HepG2 (cell line): Measurements from ENCODE around the gene AKR1A1. TPM values are rescaled to one million over a fixed set of nuclear protein-coding genes. Genes with fewer than 3 reads are reported as not detected.

Experiments used
- CHCHD3 ChIP-seq: sonication (generic); formaldehyde crosslinking; IDR thresholded peaks from 2 replicates; pipeline ENCODE4 v1.8.0; 2022; ENCODE audit warnings: mild to moderate bottlenecking, missing genetic modification reagents, moderate library complexity
- FOSL1 ChIP-seq: sonication (generic); formaldehyde crosslinking; IDR thresholded peaks from 2 replicates; pipeline ENCODE4 v1.9.0; 2021; ENCODE audit warnings: missing genetic modification reagents, borderline replicate concordance
- GFI1 ChIP-seq: sonication (generic); formaldehyde crosslinking; IDR thresholded peaks from 2 replicates; pipeline ENCODE4 v1.5.0; 2020; ENCODE audit warnings: missing genetic modification reagents, mild to moderate bottlenecking, borderline replicate concordance
- KAT2B ChIP-seq: fragments of 150-350 bp; IDR thresholded peaks from 2 replicates; pipeline ENCODE4 v1.6.1; 2014; ENCODE audit warnings: low read depth, low read length, borderline replicate concordance
- LCORL ChIP-seq, 2 experiments: fragments of 450-650 bp in 1 of 2; sonication (generic) in 1 of 2; formaldehyde crosslinking in 1 of 2; IDR thresholded peaks; 2 replicates each; pipeline versions ENCODE4 v1.5.0 to v1.6.1; 2017 to 2020; ENCODE audit warnings: antibody characterized with exemption in 1 of 2, missing genetic modification reagents in 1 of 2
- NAIF1 ChIP-seq: sonication (generic); formaldehyde crosslinking; IDR thresholded peaks from 2 replicates; pipeline ENCODE4 v1.5.0; 2020; ENCODE audit warnings: mild to moderate bottlenecking, missing genetic modification reagents, borderline replicate concordance
- NCOA5 ChIP-seq: sonication (generic); formaldehyde crosslinking; IDR thresholded peaks from 2 replicates; pipeline ENCODE4 v1.4.0; 2020; ENCODE audit warnings: missing genetic modification reagents
- NFIB ChIP-seq: sonication (generic); formaldehyde crosslinking; IDR thresholded peaks from 2 replicates; pipeline ENCODE4 v1.9.0; 2021; ENCODE audit warnings: missing genetic modification reagents, mild to moderate bottlenecking, borderline replicate concordance
- PCBP1 ChIP-seq: fragments of 200-400 bp; formaldehyde crosslinking; IDR thresholded peaks from 2 replicates; pipeline ENCODE4 v1.6.1; 2017; ENCODE audit warnings: mild to moderate bottlenecking, low read depth, low read length, borderline replicate concordance
- SNAPC5 ChIP-seq: sonication (generic); formaldehyde crosslinking; IDR thresholded peaks from 2 replicates; pipeline ENCODE4 v1.8.1; 2023; ENCODE audit warnings: mild to moderate bottlenecking, missing genetic modification reagents, borderline replicate concordance
- SP4 ChIP-seq: sonication (generic); formaldehyde crosslinking; IDR thresholded peaks from 2 replicates; pipeline ENCODE4 v1.8.1; 2023; ENCODE audit warnings: mild to moderate bottlenecking, missing genetic modification reagents
- SRF ChIP-seq: IDR thresholded peaks from 2 replicates; pipeline ENCODE4 v1.6.1; 2011; ENCODE audit warnings: mild to moderate bottlenecking, low read depth, low read length, moderate library complexity
- SSRP1 ChIP-seq: IDR thresholded peaks from 2 replicates; pipeline ENCODE4 v1.6.1; 2016; ENCODE audit warnings: control low read depth
- U2AF2 ChIP-seq: fragments of 200-400 bp; formaldehyde crosslinking; IDR thresholded peaks from 2 replicates; pipeline ENCODE4 v1.6.1; 2017; ENCODE audit warnings: low read depth, mild to moderate bottlenecking, low read length
- ZBTB44 ChIP-seq: sonication (generic); formaldehyde crosslinking; IDR thresholded peaks from 2 replicates; pipeline ENCODE4 v1.4.0; 2020; ENCODE audit warnings: missing genetic modification reagents
- ZBTB7A ChIP-seq: sonication (generic); formaldehyde crosslinking; IDR thresholded peaks from 2 replicates; pipeline ENCODE4 v1.8.0; 2022; ENCODE audit warnings: mild to moderate bottlenecking, missing genetic modification reagents
- ZNF142 ChIP-seq: sonication (generic); formaldehyde crosslinking; IDR thresholded peaks from 2 replicates; pipeline ENCODE4 v1.4.0; 2020; ENCODE audit warnings: missing genetic modification reagents
- ZNF296 ChIP-seq: sonication (generic); formaldehyde crosslinking; conservative IDR thresholded peaks from 2 replicates; pipeline ENCODE4 v1.5.0; 2020; ENCODE audit warnings: mild to moderate bottlenecking, missing genetic modification reagents
- ZNF383 ChIP-seq: sonication (generic); formaldehyde crosslinking; IDR thresholded peaks from 2 replicates; pipeline ENCODE4 v1.4.0; 2020; ENCODE audit warnings: missing genetic modification reagents, mild to moderate bottlenecking, borderline replicate concordance
- ZNF761 ChIP-seq: sonication (generic); formaldehyde crosslinking; conservative IDR thresholded peaks from 2 replicates; pipeline ENCODE4 v1.4.0; 2020; ENCODE audit warnings: mild to moderate bottlenecking, missing genetic modification reagents
- polyA plus RNA-seq, 8 experiments: library from polyadenylated mRNA; depleted of rRNA in 3 of 8; stranded (reverse) in 7 of 8; unstranded in 1 of 8; fragments of >200 nt; fragmentation: Illumina TruSeq in 4 of 8; extraction: Trizol in 4 of 8; gene quantifications; 2 replicates each; pipeline versions ENCODE4 v1.2.1 to v1.2.3, GENCODE V29; 2011 to 2016; ENCODE audit warnings: low read depth in 4 of 8, missing spikeins in 1 of 8, mixed read lengths in 1 of 8; ENCODE audit not compliant: insufficient read depth in 1 of 8
- total RNA-seq, 5 experiments: library from RNA; depleted of rRNA; stranded (reverse); fragments of >200 nt; fragmentation: Illumina TruSeq; extraction: Trizol; gene quantifications; 2 replicates each; pipeline ENCODE4 v1.2.3, GENCODE V29; 2016; ENCODE audit warnings: low read depth in 1 of 5

AKR1A1 gene
- total and polyA plus RNA-seq, 2 of the 13 experiments (the other 11 are each of a cell fraction or from before 2014, with no cell fraction given) = 181 to 217 TPM

DNA sequence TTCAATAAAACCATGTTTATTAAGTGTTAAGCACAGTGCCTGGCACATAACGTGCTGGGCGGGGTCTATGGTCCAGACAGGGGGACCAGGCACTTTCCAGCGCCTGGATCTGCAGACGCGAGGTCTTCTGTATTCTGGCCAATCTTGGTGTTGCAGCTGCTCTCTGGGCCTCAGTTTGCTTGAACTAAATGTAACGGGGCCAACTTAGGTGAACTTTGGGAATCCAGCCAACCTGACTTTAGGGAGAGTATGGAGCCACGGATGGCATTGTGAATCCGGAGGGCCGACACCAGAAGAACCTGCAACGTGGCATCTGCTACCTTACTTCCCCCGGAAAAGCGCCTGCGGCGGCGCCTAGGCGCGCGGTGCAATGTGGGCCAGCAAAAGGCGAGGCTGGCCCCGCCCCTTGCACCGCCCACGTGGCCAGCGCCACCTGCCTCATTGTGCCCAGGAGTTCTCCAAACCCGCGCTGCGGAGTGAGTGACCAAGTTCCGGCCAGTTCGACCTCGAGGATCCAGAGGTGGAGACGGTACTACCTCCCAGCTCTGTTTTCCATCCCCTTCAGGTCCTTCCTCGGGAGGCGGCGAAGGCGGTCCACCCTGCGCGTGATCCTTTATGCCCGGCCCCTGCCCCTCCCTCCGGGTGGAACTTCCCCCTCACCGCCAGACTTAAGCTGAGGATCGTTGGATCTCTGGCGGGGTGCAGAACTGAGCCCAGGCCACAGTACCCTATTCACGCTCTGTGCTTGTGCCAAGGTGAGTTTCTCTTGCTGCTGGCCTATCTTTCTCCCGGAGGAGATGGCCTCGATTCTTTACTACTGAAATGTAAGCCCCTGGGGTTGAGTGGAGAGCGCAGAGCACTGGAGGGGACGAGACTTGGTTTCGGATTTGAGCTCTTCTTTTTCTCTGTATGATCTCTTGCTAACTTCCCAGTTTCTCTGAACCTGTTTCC, at the start of gene AKR1A1 (continued):
- TF ChIP-seq NAIF1 (CRISPR knock-in tag) (peak; percentile 67; the same call in 1 of the 2 replicates), ZNF761 (CRISPR knock-in tag) (0 out of 2 replicates have a peak, but pooled peaks have one; percentile 42), NCOA5 (CRISPR knock-in tag) (no peak), KAT2B (no peak), FOSL1 (no peak), ZNF296 (peak; percentile 63; the same call in 1 of the 2 replicates), U2AF2 (no peak), LCORL (IDR thresholded peaks at IDR 0.05) (no peak), LCORL (CRISPR knock-in tag; IDR thresholded peaks at IDR 0.05) (peak; percentile 89), CHCHD3 (CRISPR knock-in tag) (peak; percentile 96; the same call in 1 of the 2 replicates), ZNF383 (CRISPR knock-in tag) (no peak), ZBTB44 (CRISPR knock-in tag) (no peak), SNAPC5 (CRISPR knock-in tag) (peak; percentile 81; the same call in 1 of the 2 replicates), ZBTB7A (CRISPR knock-in tag) (no peak; the same call in 1 of the 2 replicates), NFIB (CRISPR knock-in tag) (no peak), SRF (no peak), SP4 (CRISPR knock-in tag) (peak; percentile 92), SSRP1 (no peak), ZNF142 (CRISPR knock-in tag) (peak; percentile 39; the same call in 1 of the 2 replicates), GFI1 (peak; percentile 81), PCBP1 (no peak; the same call in 1 of the 2 replicates)
